HAP-1 (cell line): ENCODE measurements around the gene BCL2A1.

Experiments used
- DNase-seq, 2 experiments: peaks; one replicate each; pipeline ENCODE4 v3.0.0-alpha.2; 2016 to 2020; ENCODE audit warnings: low spot score in 2 of 2
- H3K27me3 ChIP-seq: fragments of 250-450 bp; sonication (Bioruptor Pico); 2 replicates; pipeline ENCODE4 v1.5.1; 2020; ENCODE audit warnings: low read depth, mild to moderate bottlenecking, moderate library complexity
- H3K36me3 ChIP-seq: fragments of 250-450 bp; sonication (Bioruptor Pico); replicated peaks from 2 replicates; pipeline ENCODE4 v1.5.1; 2020; ENCODE audit warnings: mild to moderate bottlenecking
- H3K4me1 ChIP-seq: fragments of 250-450 bp; sonication (Bioruptor Pico); 2 replicates; pipeline ENCODE4 v1.5.1; 2020; ENCODE audit warnings: mild to moderate bottlenecking
- H3K4me3 ChIP-seq: fragments of 250-450 bp; sonication (Bioruptor Pico); 2 replicates; pipeline ENCODE4 v1.5.1; 2020; ENCODE audit warnings: mild to moderate bottlenecking, moderate library complexity
- H3K9me3 ChIP-seq: fragments of 250-450 bp; sonication (Bioruptor Pico); 2 replicates; pipeline ENCODE4 v1.5.1; 2020; ENCODE audit warnings: mild to moderate bottlenecking, moderate library complexity
- in situ Hi-C: fragments of 300-500 bp; cut with MboI; formaldehyde crosslinking; loops from 3 replicates; pipeline ENCODE4 v1.14.3; 2020; ENCODE audit warnings: low sequenced_read_pairs, inconsistent platforms, mixed read lengths

Gene BCL2A1

GRCh38 chr15:80003934-80004472 lies 33.0 kb upstream of the BCL2A1 start:
- Histone ChIP-seq H3K4me1 (no peaks in the 10 kb centered on the region), H3K27me3 (no peaks in the 10 kb centered on the region), H3K36me3 (no peaks in the 10 kb centered on the region), H3K9me3 (no peaks in the 10 kb centered on the region), H3K4me3 (no peak overlapping the region)
- in situ Hi-C loops = no loop called here
- no peak for DNase-seq

GRCh38 chr15:80003171-80003570 lies 32.2 kb upstream of the BCL2A1 start:
- H3K27me3 ChIP-seq = no peaks in the 10 kb centered on the region
- no peaks in the 10 kb centered on the region for H3K36me3 ChIP-seq
- H3K4me1 ChIP-seq = no peaks in the 10 kb centered on the region
- H3K4me3 ChIP-seq = no peak overlapping the region
- DNase-seq = peak in 1 of 2 experiments; percentile 69
- in situ Hi-C loops = no loop called here
- no peaks in the 10 kb centered on the region for H3K9me3 ChIP-seq

- Histone ChIP-seq H3K27me3 (no peaks in the 10 kb centered on the region), H3K9me3 (no peaks in the 10 kb centered on the region), H3K4me3 (no peak overlapping the region), H3K4me1 (no peaks in the 10 kb centered on the region), H3K36me3 (no peaks in the 10 kb centered on the region)
- no peak for DNase-seq
- in situ Hi-C loops = no loop called here
Observed at GRCh38 chr15:80002267-80002666, 31.3 kb upstream of the BCL2A1 start.

- Histone ChIP-seq H3K36me3 (no peaks in the 10 kb centered on the region), H3K4me1 (no peaks in the 10 kb centered on the region), H3K27me3 (no peaks in the 10 kb centered on the region), H3K9me3 (no peaks in the 10 kb centered on the region), H3K4me3 (no peak overlapping the region)
- in situ Hi-C loops = loop anchor here (10.0 to 25.0 kb wide), 2 partner anchors 610 to 657 kb away; no protein-coding TSS in a partner anchor
- DNase-seq = no peak
Observed at GRCh38 chr15:79994615-79995014, 23.6 kb upstream of the BCL2A1 start.

GRCh38 chr15:79991826-79992225 lies 20.8 kb upstream of the BCL2A1 start:
- in situ Hi-C loops = loop anchor here (10.0 to 25.0 kb wide), 2 partner anchors 607 to 655 kb away; no protein-coding TSS in a partner anchor
- H3K4me3 ChIP-seq = no peak overlapping the region

GRCh38 chr15:79990997-79991334 lies 20.0 kb upstream of the BCL2A1 start:
- in situ Hi-C loops = loop anchor here (10.0 to 25.0 kb wide), 2 partner anchors 606 to 654 kb away; no protein-coding TSS in a partner anchor
- no peaks in the 10 kb centered on the region for H3K27me3 ChIP-seq

More at GRCh38 chr15:79991826-79992225, 20.8 kb upstream of the BCL2A1 start:
- Histone ChIP-seq H3K36me3 (no peaks in the 10 kb centered on the region), H3K9me3 (no peaks in the 10 kb centered on the region), H3K4me1 (no peaks in the 10 kb centered on the region), H3K27me3 (no peaks in the 10 kb centered on the region)
- no peak for DNase-seq

GRCh38 chr15:79990280-79990996 lies 19.4 kb upstream of the BCL2A1 start:
- Histone ChIP-seq H3K27me3 (no peaks in the 10 kb centered on the region; the same call in 1 of the 2 replicates), H3K9me3 (no peaks in the 10 kb centered on the region), H3K4me1 (no peaks in the 10 kb centered on the region), H3K36me3 (no peaks in the 10 kb centered on the region), H3K4me3 (no peak overlapping the region)
- no peak for DNase-seq
- in situ Hi-C loops = loop anchor here (10.0 to 25.0 kb wide), 2 partner anchors 606 to 653 kb away; no protein-coding TSS in a partner anchor

More at GRCh38 chr15:79990997-79991334, 20.0 kb upstream of the BCL2A1 start:
- no peaks in the 10 kb centered on the region for H3K36me3 ChIP-seq
- H3K4me1 ChIP-seq = no peaks in the 10 kb centered on the region
- H3K4me3 ChIP-seq = no peak overlapping the region
- H3K9me3 ChIP-seq = no peaks in the 10 kb centered on the region
- no peak for DNase-seq

GRCh38 chr15:79989682-79990081 lies 18.7 kb upstream of the BCL2A1 start:
- Histone ChIP-seq H3K4me3 (no peak overlapping the region), H3K36me3 (no peaks in the 10 kb centered on the region), H3K9me3 (no peaks in the 10 kb centered on the region), H3K4me1 (no peaks in the 10 kb centered on the region), H3K27me3 (no peaks in the 10 kb centered on the region; the same call in 1 of the 2 replicates)
- in situ Hi-C loops = loop anchor here (10.0 to 25.0 kb wide), 2 partner anchors 605 to 652 kb away; no protein-coding TSS in a partner anchor
- DNase-seq = no peak

- Histone ChIP-seq H3K4me3 (no peak overlapping the region), H3K4me1 (no peaks in the 10 kb centered on the region), H3K36me3 (no peaks in the 10 kb centered on the region), H3K27me3 (no peaks in the 10 kb centered on the region; the same call in 1 of the 2 replicates), H3K9me3 (no peaks in the 10 kb centered on the region)
- DNase-seq = no peak
- in situ Hi-C loops = loop anchor here (25.0 kb wide), 1 partner anchor 652 kb away; no protein-coding TSS in a partner anchor
Observed at GRCh38 chr15:79989183-79989582, 18.2 kb upstream of the BCL2A1 start.

DNA sequence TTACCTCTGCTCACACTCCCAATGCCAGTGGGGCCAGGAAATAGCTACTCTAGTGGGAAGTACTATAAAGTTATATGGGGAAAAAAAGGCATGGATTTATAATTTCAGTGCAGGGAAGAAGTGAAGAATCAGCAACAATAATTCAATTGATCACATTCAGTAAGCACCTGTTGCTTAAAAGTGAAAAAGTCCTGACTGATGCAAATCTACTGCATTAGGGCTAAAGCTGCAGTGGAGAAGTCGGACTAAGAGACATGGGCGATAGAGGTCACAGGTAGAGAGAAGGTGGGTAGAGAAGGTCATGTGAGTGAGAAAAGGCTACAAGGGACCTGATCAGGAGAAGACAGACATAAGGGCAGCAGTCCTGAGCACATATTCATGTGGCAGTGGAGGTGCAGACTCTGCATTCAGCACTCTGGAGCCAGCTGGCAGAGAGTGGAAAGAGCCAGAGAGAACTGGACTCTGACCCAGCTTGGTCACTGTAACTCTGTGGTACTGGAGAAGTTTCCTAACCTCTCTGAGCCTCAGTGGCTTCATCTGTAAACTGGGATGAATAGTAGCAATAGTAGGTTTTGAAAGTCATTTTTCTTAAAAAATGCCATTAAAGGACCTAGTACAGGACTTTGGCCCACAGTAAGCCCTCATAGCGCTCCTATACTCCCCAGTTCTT lies 17.6 kb upstream of the BCL2A1 start:
- Histone ChIP-seq H3K4me3 (no peak overlapping the region), H3K36me3 (no peaks in the 10 kb centered on the region), H3K9me3 (no peaks in the 10 kb centered on the region), H3K4me1 (no peaks in the 10 kb centered on the region), H3K27me3 (no peaks in the 10 kb centered on the region; the same call in 1 of the 2 replicates)
- in situ Hi-C loops = loop anchor here (25.0 kb wide), 1 partner anchor 651 kb away; no protein-coding TSS in a partner anchor
- no peak for DNase-seq

DNA sequence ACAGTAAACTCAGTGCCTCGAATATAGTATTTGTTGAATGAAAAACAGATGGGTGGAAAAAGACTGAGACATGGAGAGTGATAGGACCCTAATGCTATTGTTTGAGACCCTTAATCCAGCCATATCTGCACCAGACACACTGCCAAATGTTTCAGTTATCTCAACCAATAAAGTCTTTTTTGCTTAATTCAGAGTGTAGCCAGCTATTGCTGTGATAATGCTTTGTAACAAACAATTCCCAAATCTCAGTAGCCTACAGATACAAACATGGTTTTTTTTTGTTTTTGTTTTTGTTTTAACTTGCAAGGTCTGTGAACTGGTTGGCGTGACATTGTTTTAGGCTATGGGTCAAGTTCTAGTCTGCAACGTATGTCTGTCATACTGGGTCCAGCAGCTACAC lies 17.0 kb upstream of the BCL2A1 start:
- Histone ChIP-seq H3K36me3 (no peaks in the 10 kb centered on the region), H3K4me1 (no peaks in the 10 kb centered on the region), H3K4me3 (no peak overlapping the region), H3K27me3 (no peaks in the 10 kb centered on the region; the same call in 1 of the 2 replicates), H3K9me3 (no peaks in the 10 kb centered on the region)
- no peak for DNase-seq
- in situ Hi-C loops = loop anchor here (25.0 kb wide), 1 partner anchor 651 kb away; no protein-coding TSS in a partner anchor

DNA sequence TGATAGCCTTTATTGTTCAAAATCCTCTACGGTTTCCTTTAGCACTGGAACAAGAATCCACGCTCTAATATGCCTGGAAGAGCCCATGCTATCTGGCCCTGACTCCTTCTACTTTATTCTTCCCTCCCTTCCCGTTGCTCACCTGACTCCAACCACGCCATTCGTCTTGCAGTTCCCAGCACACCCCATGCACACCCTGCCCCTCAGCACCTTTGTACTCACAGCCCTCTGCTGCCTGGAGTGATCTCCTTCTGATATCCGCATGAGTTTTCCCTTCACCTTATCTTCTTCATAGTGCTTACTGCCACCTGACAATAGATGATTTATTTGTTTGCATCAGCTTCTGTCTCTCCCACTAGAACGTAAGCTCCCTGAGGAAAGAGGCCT lies 16.6 kb upstream of the BCL2A1 start:
- Histone ChIP-seq H3K36me3 (no peaks in the 10 kb centered on the region), H3K27me3 (no peaks in the 10 kb centered on the region; the same call in 1 of the 2 replicates), H3K4me3 (no peak overlapping the region), H3K9me3 (no peaks in the 10 kb centered on the region), H3K4me1 (no peaks in the 10 kb centered on the region)
- DNase-seq = no peak
- in situ Hi-C loops = loop anchor here (25.0 kb wide), 1 partner anchor 650 kb away; no protein-coding TSS in a partner anchor

- no peaks in the 10 kb centered on the region for H3K9me3 ChIP-seq
- no peak for DNase-seq
- in situ Hi-C loops = loop anchor here (25.0 kb wide), 1 partner anchor 645 kb away; no protein-coding TSS in a partner anchor
- no peaks in the 10 kb centered on the region for H3K4me1 ChIP-seq
- H3K36me3 ChIP-seq = no peaks in the 10 kb centered on the region
- H3K27me3 ChIP-seq = no peaks in the 10 kb centered on the region; the same call in 1 of the 2 replicates
- H3K4me3 ChIP-seq = no peak overlapping the region
Observed at GRCh38 chr15:79981831-79982455, 10.9 kb upstream of the BCL2A1 start.
